Nephron progenitor cell (in vitro differentiated cells): ENCODE data around the gene WDTC1.

Experiments
- DNase-seq: peaks from one replicate; pipeline ENCODE4 v3.0.0; 2021
- H3K27ac Mint-ChIP-seq: 2 replicates; pipeline ENCODE4 v1.8.0; 2021; ENCODE audit warnings: mild to moderate bottlenecking, moderate library complexity, mixed read lengths
- H3K27me3 Mint-ChIP-seq: 2 replicates; pipeline ENCODE4 v1.8.0; 2021; ENCODE audit warnings: mild to moderate bottlenecking, low read depth, mixed read lengths; ENCODE audit not compliant: poor library complexity
- H3K36me3 Mint-ChIP-seq: 2 replicates; pipeline ENCODE4 v1.8.0; 2021; ENCODE audit warnings: low read depth, mixed read lengths
- H3K4me1 Mint-ChIP-seq: 2 replicates; pipeline ENCODE4 v1.8.0; 2021; ENCODE audit warnings: mixed read lengths
- H3K4me3 Mint-ChIP-seq: 2 replicates; pipeline ENCODE4 v1.8.0; 2021; ENCODE audit warnings: mild to moderate bottlenecking, moderate library complexity, mixed read lengths
- H3K9me3 Mint-ChIP-seq: 2 replicates; pipeline ENCODE4 v1.8.0; 2021; ENCODE audit warnings: mild to moderate bottlenecking, moderate library complexity, mixed read lengths
- CTCF ChIP-seq: fragments of 200-600 bp; sonication (generic); IDR thresholded peaks from 2 replicates; pipeline ENCODE4 v1.5.0; 2021; ENCODE audit warnings: antibody characterized with exemption

Gene WDTC1

GRCh38 chr1:27336756-27337155 is 102.3 kb downstream of the WDTC1 start:
- Mint-ChIP-seq H3K9me3 (no peaks in the 10 kb centered on the region), H3K27ac (peak overlapping the region; percentile 71), H3K4me3 (no peak overlapping the region), H3K36me3 (peaks cover 26% of the 10 kb centered on the region), H3K27me3 (peaks cover 3% of the 10 kb centered on the region), H3K4me1 (peaks cover 32% of the 10 kb centered on the region)
- no peak for TF ChIP-seq CTCF
- no peak for DNase-seq

DNA sequence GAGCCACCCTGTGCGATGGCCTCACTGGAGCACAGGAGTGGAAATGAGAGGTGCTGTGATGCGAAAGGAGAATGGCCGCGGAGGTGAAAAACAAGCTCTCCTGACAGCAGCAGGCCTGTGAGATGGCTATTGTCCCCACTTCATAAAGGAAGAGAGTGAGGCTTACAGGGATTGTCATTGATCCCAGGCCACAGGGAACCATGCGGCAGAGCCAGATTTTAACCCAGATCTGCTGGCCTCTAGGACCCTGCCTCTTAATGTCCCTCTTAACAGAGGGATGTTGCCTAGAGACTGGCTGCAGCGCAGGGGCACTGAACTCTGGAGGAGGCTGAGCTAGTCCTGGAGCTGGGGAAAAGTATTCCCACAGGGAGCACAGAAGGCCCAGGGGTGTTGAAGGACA is 104.3 kb downstream of the WDTC1 start:
- no peak for TF ChIP-seq CTCF
- peaks cover 52% of the 10 kb centered on the region for H3K4me1 Mint-ChIP-seq
- H3K27ac Mint-ChIP-seq: peak overlapping the region; percentile 98
- DNase-seq: no peak
- H3K9me3 Mint-ChIP-seq: no peaks in the 10 kb centered on the region
- peak overlapping the region; percentile 40 for H3K4me3 Mint-ChIP-seq
- peaks cover 3% of the 10 kb centered on the region for H3K27me3 Mint-ChIP-seq
- peaks cover 16% of the 10 kb centered on the region for H3K36me3 Mint-ChIP-seq

DNA sequence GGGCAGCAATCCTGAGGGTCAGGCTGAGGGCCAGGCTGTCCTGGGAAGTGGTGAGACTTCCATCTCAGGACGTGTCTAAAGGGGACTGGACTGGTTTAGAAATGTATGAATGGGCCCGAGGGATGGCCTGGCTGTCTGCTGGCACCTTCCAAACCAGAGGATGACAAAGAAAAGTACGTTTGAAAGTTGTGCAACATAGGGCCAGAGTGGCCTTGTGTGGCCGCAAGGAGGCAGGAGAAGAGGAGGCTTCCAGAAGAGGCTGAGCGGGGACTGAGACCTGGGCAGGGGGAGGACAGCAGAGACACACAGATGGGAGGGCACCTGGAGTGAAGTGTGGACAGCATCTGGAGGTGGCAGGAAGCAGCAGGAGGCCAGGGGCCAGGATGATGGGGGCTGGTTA is 104.8 kb downstream of the WDTC1 start:
- Mint-ChIP-seq H3K27me3 (peaks cover 3% of the 10 kb centered on the region), H3K27ac (peak overlapping the region; percentile 98), H3K4me1 (peaks cover 53% of the 10 kb centered on the region), H3K9me3 (no peaks in the 10 kb centered on the region), H3K36me3 (peaks cover 13% of the 10 kb centered on the region), H3K4me3 (peak overlapping the region; percentile 16)
- no peak for TF ChIP-seq CTCF
- DNase-seq: no peak

DNA sequence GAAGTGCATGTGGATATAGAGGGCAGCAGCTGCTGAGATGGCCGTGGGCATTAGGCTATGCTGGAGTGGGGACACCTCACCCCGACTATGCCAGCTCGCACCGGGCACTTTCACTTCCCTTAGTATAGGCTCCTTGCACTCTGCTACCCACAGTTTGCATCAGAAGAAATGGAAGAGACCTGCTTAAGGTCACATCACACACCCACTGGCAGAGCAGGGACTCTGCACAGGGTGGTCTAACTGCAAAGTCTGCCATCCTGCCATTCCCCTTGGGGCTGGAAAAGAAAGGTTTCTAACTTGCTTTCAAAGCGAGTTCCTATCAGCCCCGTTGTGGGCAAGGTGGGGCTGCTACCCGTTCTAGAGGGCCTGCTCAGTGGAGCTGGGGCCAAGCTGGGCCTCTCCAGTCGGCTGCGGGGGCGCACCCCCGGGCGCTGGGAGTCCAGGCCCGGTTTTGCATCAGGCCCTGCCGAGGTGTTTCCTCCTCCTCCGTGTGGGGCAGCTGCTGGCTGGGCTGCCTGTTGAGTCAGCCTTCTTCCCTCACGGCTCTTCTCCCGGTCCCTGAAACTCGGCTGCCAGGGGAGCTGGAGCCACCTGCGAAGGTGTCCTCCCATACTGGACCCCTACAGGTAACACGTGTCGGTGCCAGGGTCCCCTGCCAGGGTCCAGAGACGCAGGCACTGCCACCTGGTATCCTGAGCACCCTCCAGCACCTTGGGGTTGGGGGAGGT is 107.3 kb downstream of the WDTC1 start, which contains the start of gene SYTL1:
SYTL1 (plus strand) TSS at position 498 of the 728 bp plus-strand sequence. CDS start 3,313 bp downstream, outside the sequence.
- peaks cover 5% of the 10 kb centered on the region for H3K36me3 Mint-ChIP-seq
- H3K4me3 Mint-ChIP-seq: peak within 1 kb of the TSS; percentile 57
- peaks cover 53% of the 10 kb centered on the region for H3K4me1 Mint-ChIP-seq
- peak; percentile 55 for DNase-seq
- no peaks in the 10 kb centered on the region for H3K9me3 Mint-ChIP-seq
- TF ChIP-seq CTCF: no peak
- H3K27me3 Mint-ChIP-seq: peaks cover 3% of the 10 kb centered on the region
- H3K27ac Mint-ChIP-seq: peak within 1 kb of the TSS; percentile 51

- Mint-ChIP-seq H3K27me3 (peaks cover 3% of the 10 kb centered on the region), H3K27ac (no peak overlapping the region), H3K9me3 (no peaks in the 10 kb centered on the region), H3K4me3 (peak overlapping the region; percentile 57), H3K36me3 (no peaks in the 10 kb centered on the region), H3K4me1 (peaks cover 53% of the 10 kb centered on the region)
- no peak for DNase-seq
- no peak for TF ChIP-seq CTCF
These were observed 108.0 kb downstream of the WDTC1 start for GRCh38 chr1:27342391-27342777.
